8988T (cell line): ENCODE measurements around the gene MUC2.
A peak's percentile ranks its signal among the peaks of the same experiment; 100 is the strongest.

Experiments
- DNase-seq: peaks from one replicate; pipeline ENCODE4 v3.0.0; 2011

MUC2 gene

DNA sequence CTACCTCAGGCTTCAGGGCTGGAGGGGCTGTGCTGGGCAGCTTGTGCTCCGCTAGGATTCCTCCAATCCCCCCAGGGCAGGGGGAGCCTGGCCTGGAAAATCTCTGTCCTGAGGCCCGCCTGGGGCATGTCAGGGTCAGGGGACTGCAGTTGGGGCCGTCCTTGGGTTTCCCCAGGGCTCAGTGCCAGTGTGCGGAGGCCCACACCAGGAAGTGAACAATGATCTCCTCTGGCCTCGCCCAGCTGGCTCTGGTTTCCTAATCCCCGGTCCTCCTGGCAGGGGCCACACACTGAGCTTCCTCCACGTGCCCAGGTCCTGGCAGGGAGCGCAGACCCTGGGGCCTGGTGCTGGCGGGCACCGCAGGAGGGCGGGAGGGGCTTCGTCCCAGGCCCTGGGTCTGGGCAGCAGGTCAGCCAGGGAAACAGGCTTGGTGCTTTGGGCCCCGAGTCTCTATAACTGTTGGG is 1.4 kb upstream of the MUC2 start:
- no peak for DNase-seq

DNA sequence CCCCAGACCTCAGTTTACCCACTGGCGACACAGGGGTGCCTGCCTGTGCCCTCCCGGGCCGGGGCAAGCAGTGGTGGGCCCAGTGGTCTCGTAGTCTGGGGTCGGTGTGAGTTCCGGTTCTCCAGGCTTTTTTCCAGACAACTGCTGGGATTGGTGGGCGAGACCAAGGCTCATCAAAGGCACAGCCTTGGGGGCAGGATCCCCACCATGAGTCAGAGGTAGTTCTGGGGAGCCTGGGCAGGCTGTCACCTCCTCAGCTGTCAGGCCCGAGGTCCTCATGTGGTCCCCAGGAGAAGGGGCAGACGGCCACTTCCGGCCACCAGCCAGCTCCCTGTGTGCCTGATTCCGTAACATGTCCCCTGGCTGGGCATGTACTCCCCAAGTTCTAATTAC is 827 bp upstream of the MUC2 start:
- no peak for DNase-seq

DNA sequence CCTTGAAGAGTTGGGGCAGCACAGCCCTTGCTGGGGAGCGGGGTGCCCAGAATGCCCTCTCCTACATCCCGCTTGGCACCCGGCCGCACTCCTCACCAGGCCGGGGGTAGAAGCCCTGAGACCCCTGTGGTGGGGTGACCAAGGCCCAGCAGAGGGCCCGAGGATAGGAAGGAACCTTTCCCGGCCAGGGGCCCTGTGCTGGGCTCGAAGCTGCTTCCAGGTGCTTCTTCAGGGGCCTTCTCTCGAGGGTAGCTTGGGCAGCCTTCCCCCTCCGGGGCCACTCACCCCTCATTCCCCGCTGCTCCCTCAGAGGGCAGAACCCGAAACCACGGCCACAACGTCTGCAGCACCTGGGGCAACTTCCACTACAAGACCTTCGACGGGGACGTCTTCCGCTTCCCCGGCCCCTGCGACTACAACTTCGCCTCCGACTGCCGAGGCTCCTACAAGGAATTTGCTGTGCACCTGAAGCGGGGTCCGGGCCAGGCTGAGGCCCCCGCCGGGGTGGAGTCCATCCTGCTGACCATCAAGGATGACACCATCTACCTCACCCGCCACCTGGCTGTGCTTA is 752 bp downstream of the MUC2 start:
- no peak for DNase-seq

DNA sequence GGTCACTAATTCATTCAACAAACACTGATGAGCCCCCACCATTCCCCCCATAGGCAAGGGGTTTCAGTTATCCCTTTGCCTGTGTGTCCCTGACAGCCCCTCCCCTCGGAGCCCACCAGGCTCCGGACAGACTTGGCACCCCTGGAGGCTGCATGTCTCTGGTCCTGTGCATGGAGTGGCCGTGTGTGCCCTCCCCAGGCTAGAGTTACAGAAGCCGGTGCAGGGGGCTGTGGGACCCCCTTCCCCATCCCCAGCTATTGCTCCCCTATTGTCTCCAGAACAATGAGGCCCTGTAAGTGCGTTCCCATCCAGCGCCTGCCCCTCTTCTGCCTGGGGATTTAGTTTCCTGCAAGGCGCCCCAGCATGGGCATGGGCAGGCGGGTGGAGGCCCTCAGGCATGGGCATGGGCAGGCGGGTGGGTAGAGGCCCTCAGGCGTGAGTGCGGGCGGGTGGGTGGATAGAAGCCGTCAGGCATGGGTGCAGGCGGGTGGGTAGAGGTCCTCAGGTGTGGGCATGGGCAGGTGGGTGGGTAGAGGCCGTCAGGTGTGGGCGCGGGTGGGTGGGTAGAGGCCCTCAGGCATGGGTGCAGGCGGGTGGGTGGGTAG is 1.5 kb downstream of the MUC2 start:
- no peak for DNase-seq

DNA sequence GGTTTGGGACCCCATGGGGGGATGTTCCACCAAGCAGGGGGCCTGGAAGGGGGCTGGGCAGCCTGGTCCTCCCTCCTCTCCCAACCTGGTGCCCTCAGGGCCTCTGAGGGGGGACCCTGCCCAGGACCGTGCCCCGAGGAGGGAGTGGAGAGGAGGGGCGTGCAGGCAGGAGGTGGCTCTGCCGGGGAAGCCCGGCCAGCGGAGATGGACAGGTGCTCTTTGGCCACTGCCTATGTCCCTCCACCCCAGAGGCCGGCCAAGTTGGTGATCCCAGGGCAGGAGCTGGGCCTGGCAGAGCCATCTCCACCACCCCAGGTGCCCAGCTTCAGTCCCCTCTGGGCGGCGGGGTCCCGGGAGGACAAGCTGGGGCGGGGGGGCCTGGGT is 2.4 kb downstream of the MUC2 start:
- no peak for DNase-seq

DNA sequence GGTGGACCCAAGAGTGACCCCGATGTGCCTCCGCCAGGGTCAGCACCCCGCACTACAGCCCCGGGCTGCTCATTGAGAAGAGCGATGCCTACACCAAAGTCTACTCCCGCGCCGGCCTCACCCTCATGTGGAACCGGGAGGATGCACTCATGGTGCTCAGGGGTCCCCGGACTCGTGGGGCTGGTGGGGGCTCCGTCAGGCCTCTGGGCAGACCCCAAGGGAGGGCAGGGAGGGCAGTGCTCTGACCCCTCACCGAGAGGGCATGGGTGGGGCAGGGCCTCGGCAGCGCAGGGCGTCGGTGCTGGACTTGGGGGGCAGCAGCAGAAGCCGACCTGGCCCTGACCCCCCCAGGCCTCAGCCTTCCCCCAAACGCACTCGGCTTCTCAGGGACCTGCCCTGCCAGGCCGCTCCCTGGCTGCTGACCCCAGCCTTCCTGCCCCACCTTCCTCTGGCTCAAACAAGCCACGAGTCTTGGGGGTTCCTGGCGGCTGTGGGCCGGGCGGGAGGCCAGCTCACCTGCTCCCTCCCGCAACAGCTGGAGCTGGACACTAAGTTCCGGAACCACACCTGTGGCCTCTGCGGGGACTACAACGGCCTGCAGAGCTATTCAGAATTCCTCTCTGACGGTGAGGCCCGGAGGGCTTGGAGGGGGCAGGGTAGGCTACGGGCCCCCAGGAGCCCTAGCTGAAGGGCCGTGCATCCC is 2.9 kb downstream of the MUC2 start:
- DNase-seq, result no peak

DNA sequence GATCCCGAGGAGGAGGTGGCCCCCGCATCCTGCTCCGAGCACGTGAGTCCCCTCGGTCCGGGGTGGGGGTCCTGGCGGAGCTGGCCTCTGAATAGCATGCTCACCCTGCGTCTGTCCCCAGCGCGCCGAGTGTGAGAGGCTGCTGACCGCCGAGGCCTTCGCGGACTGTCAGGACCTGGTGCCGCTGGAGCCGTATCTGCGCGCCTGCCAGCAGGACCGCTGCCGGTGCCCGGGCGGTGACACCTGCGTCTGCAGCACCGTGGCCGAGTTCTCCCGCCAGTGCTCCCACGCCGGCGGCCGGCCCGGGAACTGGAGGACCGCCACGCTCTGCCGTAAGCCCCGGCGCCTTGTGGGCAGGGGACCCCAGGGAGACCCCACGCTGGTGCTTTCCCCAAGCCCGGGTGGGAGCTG is 3.5 kb downstream of the MUC2 start:
- no peak for DNase-seq

DNA sequence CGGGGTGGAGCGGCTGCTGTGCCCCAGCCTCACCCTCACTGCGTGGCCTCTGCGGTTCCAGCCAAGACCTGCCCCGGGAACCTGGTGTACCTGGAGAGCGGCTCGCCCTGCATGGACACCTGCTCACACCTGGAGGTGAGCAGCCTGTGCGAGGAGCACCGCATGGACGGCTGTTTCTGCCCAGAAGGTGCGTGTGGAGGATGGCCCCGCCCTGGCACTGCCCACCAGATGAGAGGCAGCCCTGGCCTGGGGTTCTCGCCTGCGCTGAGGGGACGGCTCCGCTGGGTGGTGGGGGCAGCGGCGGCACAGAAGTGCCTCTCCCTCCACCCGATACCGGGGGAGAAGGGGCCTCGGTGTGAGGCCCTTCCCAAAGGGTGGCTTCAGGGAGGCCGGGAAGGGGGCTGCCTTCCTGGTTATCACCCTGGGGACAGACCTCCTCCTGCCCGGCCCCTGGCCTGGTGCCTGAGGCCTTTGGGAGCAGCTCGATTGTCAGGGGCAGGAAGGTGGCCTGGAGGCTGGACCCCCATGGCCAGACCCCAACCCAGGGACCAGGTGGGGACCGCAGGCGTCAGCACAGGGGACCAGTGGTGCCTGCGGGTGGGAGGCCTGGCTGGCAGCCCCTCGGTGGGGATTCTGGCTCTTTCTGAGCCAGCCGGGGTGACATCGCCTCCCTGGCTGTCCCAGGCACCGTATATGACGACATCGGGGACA is 7.1 kb downstream of the MUC2 start:
- DNase-seq, result peak; percentile 34

DNA sequence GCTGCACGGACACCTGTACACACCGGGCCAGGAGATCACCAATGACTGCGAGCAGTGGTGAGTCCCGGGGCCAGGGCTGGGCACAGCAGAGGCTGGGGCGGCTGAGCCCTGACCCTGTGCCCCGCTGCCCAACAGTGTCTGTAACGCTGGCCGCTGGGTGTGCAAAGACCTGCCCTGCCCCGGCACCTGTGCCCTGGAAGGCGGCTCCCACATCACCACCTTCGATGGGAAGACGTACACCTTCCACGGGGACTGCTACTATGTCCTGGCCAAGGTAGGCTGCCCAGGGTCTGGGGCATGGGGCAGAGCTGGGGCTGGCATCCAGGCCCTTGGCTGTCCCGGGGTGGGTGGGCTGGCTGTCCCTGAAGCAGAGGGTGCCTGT is 7.7 kb downstream of the MUC2 start:
- DNase-seq, result peak; percentile 47

DNA sequence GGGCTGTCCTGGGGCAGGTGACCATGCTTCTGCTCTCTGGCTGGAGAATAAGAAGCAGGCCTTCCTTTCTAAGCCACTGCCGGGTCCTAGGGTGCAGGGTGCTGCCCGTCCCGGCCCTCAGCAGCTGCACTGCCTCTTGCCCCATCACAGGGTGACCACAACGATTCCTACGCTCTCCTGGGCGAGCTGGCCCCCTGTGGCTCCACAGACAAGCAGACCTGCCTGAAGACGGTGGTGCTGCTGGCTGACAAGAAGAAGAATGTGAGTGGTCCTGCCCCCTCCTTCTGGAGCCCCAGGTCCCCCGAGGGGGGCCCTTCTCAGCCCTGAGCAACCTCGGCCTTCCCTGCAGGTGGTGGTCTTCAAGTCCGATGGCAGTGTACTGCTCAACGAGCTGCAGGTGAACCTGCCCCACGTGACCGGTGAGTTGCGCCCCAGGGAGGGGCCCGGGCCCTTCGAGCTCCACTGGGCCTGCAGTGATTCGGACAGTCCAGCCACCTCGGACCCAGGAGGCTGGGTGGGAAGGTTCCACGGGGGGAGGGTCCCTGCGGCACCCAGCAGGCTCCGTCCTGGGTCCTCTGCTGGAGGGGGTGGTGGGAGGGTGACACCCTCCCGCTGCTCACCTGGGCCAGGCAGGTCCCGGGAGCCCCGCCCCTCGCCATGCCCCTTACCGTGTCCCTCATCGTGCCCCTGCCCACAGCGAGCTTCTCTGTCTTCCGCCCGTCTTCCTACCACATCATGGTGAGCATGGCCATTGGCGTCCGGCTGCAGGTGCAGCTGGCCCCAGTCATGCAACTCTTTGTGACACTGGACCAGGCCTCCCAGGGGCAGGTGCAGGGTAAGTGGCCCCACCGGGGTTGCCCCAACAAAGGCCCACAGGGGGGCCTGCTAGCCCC is 8.3 kb downstream of the MUC2 start:
- no peak for DNase-seq

DNA sequence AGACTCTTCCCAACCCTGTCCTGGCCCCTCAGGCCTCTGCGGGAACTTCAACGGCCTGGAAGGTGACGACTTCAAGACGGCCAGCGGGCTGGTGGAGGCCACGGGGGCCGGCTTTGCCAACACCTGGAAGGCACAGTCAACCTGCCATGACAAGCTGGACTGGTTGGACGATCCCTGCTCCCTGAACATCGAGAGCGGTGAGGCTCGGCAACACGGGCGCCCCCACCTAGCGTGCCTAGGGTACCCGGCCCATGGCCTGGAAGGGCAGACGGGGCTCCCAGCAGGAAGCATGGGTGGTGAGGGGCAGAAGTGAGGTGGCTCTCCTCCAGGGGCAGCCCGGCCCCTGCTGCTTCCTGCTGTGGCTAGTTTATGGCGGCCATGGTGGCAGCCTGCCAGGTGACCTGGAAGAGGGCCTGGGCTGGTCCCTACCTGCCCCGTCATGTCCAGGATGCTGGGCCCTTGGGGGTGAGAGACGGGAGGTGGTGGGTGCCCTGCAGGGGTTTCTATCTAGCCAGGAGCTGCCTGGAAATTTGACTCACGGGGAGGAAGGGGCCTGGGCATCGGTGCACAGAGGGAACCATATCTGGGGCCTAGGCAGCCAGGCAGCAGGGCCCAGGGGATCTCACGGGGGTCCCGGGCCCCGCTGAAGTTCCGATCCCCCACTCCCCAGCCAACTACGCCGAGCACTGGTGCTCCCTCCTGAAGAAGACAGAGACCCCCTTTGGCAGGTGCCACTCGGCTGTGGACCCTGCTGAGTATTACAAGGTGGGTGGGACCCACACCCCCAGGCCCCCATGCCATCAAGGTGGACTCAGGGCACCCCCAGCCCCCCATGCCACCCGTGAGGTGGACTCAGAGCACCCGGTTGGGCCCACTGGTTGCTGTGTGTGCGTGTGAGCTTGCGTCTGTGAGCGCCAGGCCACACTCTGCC is 9.2 kb downstream of the MUC2 start:
- DNase-seq, result no peak

DNA sequence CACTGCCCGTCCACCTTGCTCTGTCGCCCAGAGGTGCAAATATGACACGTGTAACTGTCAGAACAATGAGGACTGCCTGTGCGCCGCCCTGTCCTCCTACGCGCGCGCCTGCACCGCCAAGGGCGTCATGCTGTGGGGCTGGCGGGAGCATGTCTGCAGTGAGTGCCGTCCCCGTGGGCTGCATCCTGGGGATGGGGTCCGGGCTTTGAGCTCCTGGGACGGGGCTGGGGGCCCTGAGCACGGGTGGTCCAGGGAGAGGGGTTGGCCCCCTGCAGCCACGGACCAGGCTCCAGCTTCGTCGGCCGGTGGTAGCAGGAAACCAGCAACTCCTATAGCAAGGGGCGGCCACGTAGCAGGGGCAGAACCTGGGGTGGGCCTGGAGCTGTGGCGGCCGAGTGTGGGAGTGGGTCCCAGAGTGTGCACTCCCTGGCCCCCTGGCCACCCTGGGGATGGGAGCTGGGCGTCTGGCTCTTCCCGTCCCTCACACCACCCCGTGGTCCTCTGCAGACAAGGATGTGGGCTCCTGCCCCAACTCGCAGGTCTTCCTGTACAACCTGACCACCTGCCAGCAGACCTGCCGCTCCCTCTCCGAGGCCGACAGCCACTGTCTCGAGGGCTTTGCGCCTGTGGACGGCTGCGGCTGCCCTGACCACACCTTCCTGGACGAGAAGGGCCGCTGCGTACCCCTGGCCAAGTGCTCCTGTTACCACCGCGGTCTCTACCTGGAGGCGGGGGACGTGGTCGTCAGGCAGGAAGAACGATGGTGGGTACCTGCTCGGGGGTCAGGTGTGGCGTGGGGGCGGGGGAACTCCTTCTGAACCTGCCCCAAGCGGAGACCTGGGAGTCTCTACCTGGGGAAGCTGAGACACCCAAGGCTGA is 10.1 kb downstream of the MUC2 start:
- DNase-seq, result no peak

DNA sequence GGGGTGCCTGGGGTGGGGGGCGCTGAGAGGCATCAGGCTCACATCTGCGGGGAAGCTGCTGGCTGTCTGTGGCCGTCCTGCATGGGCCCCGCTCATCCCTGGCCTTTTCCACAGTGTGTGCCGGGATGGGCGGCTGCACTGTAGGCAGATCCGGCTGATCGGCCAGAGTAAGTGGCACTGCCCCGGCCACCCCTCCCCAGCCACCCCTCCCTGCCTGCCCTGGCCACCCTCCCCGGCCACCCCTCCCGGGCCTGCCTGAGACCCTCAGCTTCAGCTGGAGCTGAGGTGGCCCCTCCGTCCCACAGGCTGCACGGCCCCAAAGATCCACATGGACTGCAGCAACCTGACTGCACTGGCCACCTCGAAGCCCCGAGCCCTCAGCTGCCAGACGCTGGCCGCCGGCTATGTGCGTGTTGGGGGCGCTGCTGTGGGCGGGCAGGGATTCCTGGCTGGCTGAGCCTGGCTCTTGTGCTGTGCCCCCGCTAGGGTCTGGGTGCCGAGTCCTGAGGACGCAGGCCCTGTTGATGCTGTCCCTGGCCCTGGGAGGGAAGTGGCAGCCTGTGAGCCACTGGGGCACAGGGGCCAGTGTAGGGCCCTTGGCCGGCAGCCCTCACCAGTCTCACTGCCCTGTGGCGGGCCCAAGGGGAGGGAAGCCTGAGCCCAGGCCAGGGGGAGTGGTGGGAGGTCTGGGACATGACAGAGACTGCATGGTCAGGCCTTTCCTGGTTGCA is 10.9 kb downstream of the MUC2 start:
- DNase-seq, result no peak

DNA sequence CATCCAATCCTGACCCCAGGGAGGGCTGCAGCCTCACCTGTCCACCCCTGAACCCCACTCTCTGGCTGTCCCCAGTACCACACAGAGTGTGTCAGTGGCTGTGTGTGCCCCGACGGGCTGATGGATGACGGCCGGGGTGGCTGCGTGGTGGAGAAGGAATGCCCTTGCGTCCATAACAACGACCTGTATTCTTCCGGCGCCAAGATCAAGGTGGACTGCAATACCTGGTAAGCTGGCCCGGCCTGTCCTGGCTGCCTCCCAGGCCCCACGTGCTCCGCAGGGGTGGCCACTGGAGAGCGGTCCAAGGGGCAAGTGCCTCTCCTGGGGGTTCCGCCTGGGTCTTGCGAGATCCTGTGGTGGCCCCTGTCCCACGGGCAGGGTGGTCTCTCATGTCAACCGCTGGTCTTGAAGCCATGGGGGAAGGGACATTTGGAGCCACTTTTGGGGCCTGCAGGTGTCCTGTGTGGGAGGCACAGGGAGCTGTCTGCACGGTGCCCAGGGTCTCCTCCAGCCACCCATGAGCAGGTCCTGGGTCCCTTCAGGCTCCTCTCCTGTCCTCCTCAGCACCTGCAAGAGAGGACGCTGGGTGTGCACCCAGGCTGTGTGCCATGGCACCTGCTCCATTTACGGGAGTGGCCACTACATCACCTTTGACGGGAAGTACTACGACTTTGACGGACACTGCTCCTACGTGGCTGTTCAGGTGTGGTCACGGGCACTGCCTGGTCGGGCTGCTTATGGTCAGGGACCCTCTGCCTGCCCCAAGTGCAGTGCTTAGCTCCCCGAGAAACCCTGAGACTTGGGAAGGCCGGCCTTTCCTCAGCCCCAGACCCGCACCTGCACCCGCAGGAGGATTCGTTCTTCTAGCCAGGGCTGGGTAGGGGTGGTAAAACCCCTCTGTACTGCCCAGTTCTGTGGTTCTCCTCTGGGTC is 11.8 kb downstream of the MUC2 start:
- DNase-seq, result no peak

DNA sequence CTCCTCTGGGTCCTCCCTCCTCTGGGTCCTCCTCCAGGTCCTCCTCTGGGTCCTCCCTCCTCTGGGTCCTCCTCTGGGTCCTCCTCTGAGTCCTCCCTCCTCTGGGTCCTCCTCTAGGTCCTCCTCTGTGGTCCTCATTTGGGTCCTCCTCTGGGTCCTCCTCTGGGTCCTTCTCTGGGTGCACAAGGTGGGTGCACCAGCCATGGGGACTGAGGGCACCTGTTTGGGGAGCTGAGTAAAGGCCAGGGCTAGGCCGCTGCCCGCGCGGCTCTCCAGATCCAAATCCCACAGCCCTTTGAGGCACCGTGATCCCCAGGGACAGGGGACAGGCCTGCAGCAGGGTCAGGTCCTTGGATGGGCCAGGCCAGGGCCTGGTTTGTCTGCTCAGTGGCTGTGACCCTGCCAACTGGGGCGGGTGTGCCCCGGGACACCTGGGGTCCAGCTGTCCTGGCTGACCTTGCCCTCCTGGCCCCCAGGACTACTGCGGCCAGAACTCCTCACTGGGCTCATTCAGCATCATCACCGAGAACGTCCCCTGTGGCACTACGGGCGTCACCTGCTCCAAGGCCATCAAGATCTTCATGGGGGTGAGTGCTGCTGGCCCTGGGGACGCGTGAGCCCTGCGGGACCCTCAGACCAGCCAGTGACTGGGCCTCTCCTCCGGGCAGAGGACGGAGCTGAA is 12.7 kb downstream of the MUC2 start:
- DNase-seq, result no peak

DNA sequence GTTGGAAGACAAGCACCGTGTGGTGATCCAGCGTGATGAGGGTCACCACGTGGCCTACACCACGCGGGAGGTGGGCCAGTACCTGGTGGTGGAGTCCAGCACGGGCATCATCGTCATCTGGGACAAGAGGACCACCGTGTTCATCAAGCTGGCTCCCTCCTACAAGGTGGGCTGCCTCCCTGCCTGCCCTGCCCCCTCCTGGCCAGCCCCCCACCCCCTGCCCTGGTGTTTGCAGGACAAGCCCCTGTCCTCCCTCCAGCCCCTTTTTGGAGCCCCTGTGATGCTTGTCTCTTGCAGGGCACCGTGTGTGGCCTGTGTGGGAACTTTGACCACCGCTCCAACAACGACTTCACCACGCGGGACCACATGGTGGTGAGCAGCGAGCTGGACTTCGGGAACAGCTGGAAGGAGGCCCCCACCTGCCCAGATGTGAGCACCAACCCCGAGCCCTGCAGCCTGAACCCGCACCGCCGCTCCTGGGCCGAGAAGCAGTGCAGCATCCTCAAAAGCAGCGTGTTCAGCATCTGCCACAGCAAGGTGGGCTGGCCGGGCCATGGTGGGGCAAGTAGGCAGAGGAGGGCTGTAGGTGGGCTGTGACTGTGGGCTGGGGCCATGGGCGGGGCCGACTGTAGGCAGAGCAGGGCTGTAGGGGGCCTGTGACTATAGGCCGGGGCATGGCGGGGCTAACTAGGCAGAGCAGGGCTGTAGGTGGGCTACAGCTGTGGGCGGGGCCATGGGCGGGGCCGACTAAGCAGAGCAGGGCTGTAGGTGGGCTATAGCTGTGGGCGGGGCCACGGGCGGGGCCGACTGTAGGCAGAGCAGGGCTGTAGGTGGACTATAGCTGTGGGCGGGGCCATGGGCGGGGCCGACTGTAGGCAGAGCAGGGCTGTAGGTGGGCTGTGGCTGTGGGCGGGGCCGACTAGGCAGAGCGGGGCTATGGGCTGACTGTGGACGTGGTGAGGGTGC is 13.6 kb downstream of the MUC2 start:
- DNase-seq, result no peak
